IMR-90 (cell line): ENCODE results near the gene ASS1. TPM values are rescaled to one million over a fixed set of nuclear protein-coding genes. Genes with fewer than 3 reads are reported as not detected.

ENCODE experiments used
- ATAC-seq: fragments of 200-7000 bp; cut with Tn5 transposase; 2 replicates; pipeline ENCODE4 v1.9.1; 2020; ENCODE audit warnings: low read depth, mild to moderate bottlenecking, moderate library complexity
- BruUV-seq: library from RNA; stranded (reverse); fragments of 400-500 nt; replicated peaks from 2 replicates; lab custom pipeline; 2021; lab: Mats Ljungman, UMichigan
- CTCF ChIA-PET: fragments of 300-600 bp; formaldehyde crosslinking; extraction: SDS; loops from one replicate; lab custom pipeline; 2021; ENCODE audit warnings: antibody characterized with exemption; lab: Yijun Ruan, JAX
- POLR2A ChIA-PET: fragments of 300-600 bp; sonication (Branson Sonifier 250); formaldehyde crosslinking; loops from one replicate; lab custom pipeline; 2022; ENCODE audit warnings: antibody characterized with exemption; ENCODE audit not compliant: unreplicated experiment; lab: Charles Lee
- DNase-seq: peaks from one replicate; pipeline ENCODE4 v3.0.0; 2013
- H2AFZ ChIP-seq: replicated peaks from 2 replicates; pipeline ENCODE3; 2013; ENCODE audit warnings: low read length, mild to moderate bottlenecking; ENCODE audit not compliant: poor library complexity
- H2AK5ac ChIP-seq: 2 replicates; pipeline ENCODE4 v1.6.1; 2013; ENCODE audit warnings: low read depth, low read length, inconsistent platforms
- H2AK9ac ChIP-seq: replicated peaks from 2 replicates; pipeline ENCODE3; 2013; ENCODE audit warnings: mild to moderate bottlenecking, low read depth, low read length, moderate library complexity; ENCODE audit not compliant: poor library complexity
- H2BK120ac ChIP-seq: 2 replicates; pipeline ENCODE4 v1.6.1; 2013; ENCODE audit warnings: low read depth, low read length, inconsistent platforms
- H2BK15ac ChIP-seq: 3 replicates; pipeline ENCODE4 v1.6.1; 2013; ENCODE audit warnings: low read depth, low read length, inconsistent platforms
- H2BK20ac ChIP-seq: 2 replicates; pipeline ENCODE4 v1.6.1; 2013; ENCODE audit warnings: low read depth, mild to moderate bottlenecking, inconsistent platforms, low read length, moderate library complexity
- H2BK5ac ChIP-seq: 2 replicates; pipeline ENCODE4 v1.6.1; 2013; ENCODE audit warnings: mild to moderate bottlenecking, low read depth, low read length, inconsistent platforms; ENCODE audit not compliant: poor library complexity, severe bottlenecking
- H3K14ac ChIP-seq: replicated peaks from 2 replicates; pipeline ENCODE4 v1.6.1; 2013; ENCODE audit warnings: low read depth, low read length, inconsistent platforms
- H3K18ac ChIP-seq: 2 replicates; pipeline ENCODE4 v1.6.1; 2013; ENCODE audit warnings: low read depth, low read length, control low read depth
- H3K23ac ChIP-seq: 2 replicates; pipeline ENCODE4 v1.6.1; 2013; ENCODE audit warnings: low read depth, low read length, inconsistent platforms
- H3K27ac ChIP-seq: 2 replicates; pipeline ENCODE4 v1.5.1; 2013; ENCODE audit warnings: mild to moderate bottlenecking, control low read depth, low read length; ENCODE audit not compliant: insufficient read depth
- H3K27me3 ChIP-seq: 2 replicates; pipeline ENCODE4 v1.6.1; 2013; ENCODE audit warnings: low read length; ENCODE audit not compliant: control insufficient read depth, insufficient read depth
- H3K36me3 ChIP-seq: 2 replicates; pipeline ENCODE4 v1.6.1; 2013; ENCODE audit warnings: low read length, mixed read lengths; ENCODE audit not compliant: control insufficient read depth, insufficient read depth
- H3K4ac ChIP-seq: 2 replicates; pipeline ENCODE4 v1.6.1; 2013; ENCODE audit warnings: low read depth, low read length, inconsistent platforms
- H3K4me1 ChIP-seq: 2 replicates; pipeline ENCODE4 v1.6.1; 2013; ENCODE audit warnings: low read length, mixed read lengths; ENCODE audit not compliant: control insufficient read depth, insufficient read depth
- H3K4me2 ChIP-seq: 2 replicates; pipeline ENCODE4 v1.6.1; 2013; ENCODE audit warnings: low read depth, mild to moderate bottlenecking, control low read depth, low read length, moderate library complexity
- H3K4me3 ChIP-seq: 2 replicates; pipeline ENCODE4 v1.5.1; 2013; ENCODE audit warnings: low read depth, mild to moderate bottlenecking, control low read depth, low read length, moderate library complexity; ENCODE audit not compliant: insufficient read depth
- H3K56ac ChIP-seq: 2 replicates; pipeline ENCODE4 v1.6.1; 2013; ENCODE audit warnings: low read length, inconsistent platforms; ENCODE audit not compliant: insufficient read depth; ENCODE audit errors: extremely low read depth
- H3K79me1 ChIP-seq, 2 experiments: 2 replicates each; pipeline ENCODE4 v1.6.1; 2013; ENCODE audit warnings: low read length in 2 of 2, inconsistent platforms in 1 of 2, low read depth in 1 of 2
- H3K9ac ChIP-seq: 2 replicates; pipeline ENCODE4 v1.6.1; 2013; ENCODE audit warnings: low read depth, low read length, control low read depth
- H3K9me1 ChIP-seq: 2 replicates; pipeline ENCODE4 v1.6.1; 2013; ENCODE audit warnings: low read length, inconsistent platforms; ENCODE audit not compliant: insufficient read depth
- H3K9me3 ChIP-seq: 2 replicates; pipeline ENCODE4 v1.6.1; 2013; ENCODE audit warnings: low read length; ENCODE audit not compliant: control insufficient read depth, insufficient read depth
- H4K20me1 ChIP-seq: 2 replicates; pipeline ENCODE4 v1.6.1; 2013; ENCODE audit warnings: low read length, inconsistent platforms; ENCODE audit not compliant: insufficient read depth
- H4K5ac ChIP-seq: 2 replicates; pipeline ENCODE4 v1.6.1; 2013; ENCODE audit warnings: mild to moderate bottlenecking, low read depth, low read length, control low read depth
- H4K8ac ChIP-seq, 2 experiments: 2 replicates each; pipeline ENCODE4 v1.6.1; 2013; ENCODE audit warnings: low read depth in 2 of 2, low read length in 2 of 2, control low read depth in 1 of 2, inconsistent platforms in 1 of 2
- H4K91ac ChIP-seq: 2 replicates; pipeline ENCODE4 v1.6.1; 2013; ENCODE audit warnings: low read depth, low read length, inconsistent platforms; ENCODE audit not compliant: insufficient read depth
- BHLHE40 ChIP-seq: fragments of 150-350 bp; IDR thresholded peaks from 2 replicates; pipeline ENCODE4 v1.6.1; 2016; ENCODE audit warnings: mild to moderate bottlenecking, low read depth, low read length
- CEBPB ChIP-seq: IDR thresholded peaks from 2 replicates; pipeline ENCODE4 v1.6.1; 2012; ENCODE audit warnings: low read depth, low read length, improper control_type of control experiment
- CHD1 ChIP-seq: IDR thresholded peaks from 2 replicates; pipeline ENCODE4 v1.6.1; 2012; ENCODE audit warnings: low read depth, low read length, improper control_type of control experiment
- FOS ChIP-seq: fragments of 150-350 bp; IDR thresholded peaks from 2 replicates; pipeline ENCODE4 v1.6.1; 2016; ENCODE audit warnings: low read depth, low read length
- MAFK ChIP-seq: IDR thresholded peaks from 2 replicates; pipeline ENCODE4 v1.6.1; 2012; ENCODE audit warnings: low read depth, low read length, improper control_type of control experiment
- MAZ ChIP-seq: IDR thresholded peaks from 2 replicates; pipeline ENCODE4 v1.6.1; 2012; ENCODE audit warnings: low read depth, mild to moderate bottlenecking, low read length, improper control_type of control experiment, moderate library complexity, borderline replicate concordance
- MXI1 ChIP-seq: IDR thresholded peaks from 2 replicates; pipeline ENCODE4 v1.6.1; 2012; ENCODE audit warnings: low read depth, mild to moderate bottlenecking, low read length, moderate library complexity, borderline replicate concordance
- NFE2L2 ChIP-seq: fragments of 150-350 bp; IDR thresholded peaks from 2 replicates; pipeline ENCODE4 v1.6.1; 2016; ENCODE audit warnings: low read depth, mild to moderate bottlenecking, low read length
- POLR2A ChIP-seq: IDR thresholded peaks from 2 replicates; pipeline ENCODE4 v1.6.1; 2012; ENCODE audit warnings: mild to moderate bottlenecking, low read depth, low read length
- RAD21 ChIP-seq: IDR thresholded peaks from 2 replicates; pipeline ENCODE4 v1.6.1; 2012; ENCODE audit warnings: low read length, improper control_type of control experiment
- RCOR1 ChIP-seq: IDR thresholded peaks from 2 replicates; pipeline ENCODE4 v1.6.1; 2012; ENCODE audit warnings: mild to moderate bottlenecking, low read length, improper control_type of control experiment; ENCODE audit not compliant: insufficient replicate concordance
- RFX5 ChIP-seq: IDR thresholded peaks from 2 replicates; pipeline ENCODE4 v1.8.0; 2012; ENCODE audit warnings: low read depth, mild to moderate bottlenecking, low read length, moderate library complexity
- SMC3 ChIP-seq: fragments of 150-350 bp; IDR thresholded peaks from 2 replicates; pipeline ENCODE4 v1.6.1; 2016; ENCODE audit warnings: low read depth, mild to moderate bottlenecking, antibody characterized with exemption, low read length, moderate library complexity
- whole genome bisulfite sequencing, 2 experiments: methylation state at CpG; one replicate each; pipeline versions ENCODE4 v1.1.5 to v1.1.7; 2013; ENCODE audit warnings: missing lambda C conversion rate in 2 of 2; ENCODE audit not compliant: insufficient read length in 1 of 2; ENCODE audit errors: extremely low coverage in 2 of 2; 5-methylcytosine and 5-hydroxymethylcytosine counted together
- dilution Hi-C: fragments of 300-500 bp; cut with HindIII; formaldehyde crosslinking; loops from one replicate; pipeline ENCODE4 v1.14.3; 2018; ENCODE audit warnings: low sequenced_read_pairs; ENCODE audit not compliant: unreplicated experiment
- in situ Hi-C: fragments of 300-500 bp; cut with MboI; formaldehyde crosslinking; loops from 3 replicates; pipeline ENCODE4 v1.14.3; 2019; ENCODE audit warnings: low sequenced_read_pairs, inconsistent platforms, mixed read lengths
- intact Hi-C: fragments of 100-400 bp; cut with micrococcal nuclease; formaldehyde crosslinking; loops from 2 replicates; pipeline ENCODE4 v1.10.0; 2022
- polyA plus RNA-seq, 3 experiments: library from polyadenylated mRNA; depleted of rRNA; stranded (reverse); fragments of >200 nt; gene quantifications; 2 replicates each; pipeline ENCODE4 v1.2.3, GENCODE V29; 2012; ENCODE audit warnings: low replicate concordance in 1 of 3
- total RNA-seq: library from RNA; depleted of rRNA; stranded (reverse); fragments of >200 nt; gene quantifications from 2 replicates; pipeline ENCODE4 v1.2.3, GENCODE V29; 2012
- TF ChIP-seq, protein P1 (sequence below): fragments of 150-350 bp; IDR thresholded peaks from 2 replicates; pipeline ENCODE4 v1.6.1; 2016; ENCODE audit warnings: low read depth, mild to moderate bottlenecking, low read length, moderate library complexity, borderline replicate concordance
- TF ChIP-seq, protein P2 (sequence below): fragments of 150-350 bp; IDR thresholded peaks from 2 replicates; pipeline ENCODE4 v1.6.1; 2017; ENCODE audit warnings: mild to moderate bottlenecking, antibody characterized with exemption, low read length, low read depth
- TF ChIP-seq, protein P3 (sequence below): conservative IDR thresholded peaks from 2 replicates; pipeline ENCODE4 v1.5.1; 2012; ENCODE audit warnings: mild to moderate bottlenecking, low read depth, low read length, improper control_type of control experiment

The ASS1 gene
- total and polyA plus RNA-seq, 2 of the 4 experiments (the other 2 are of a cell fraction): 39.6 to 41.9 TPM

DNA sequence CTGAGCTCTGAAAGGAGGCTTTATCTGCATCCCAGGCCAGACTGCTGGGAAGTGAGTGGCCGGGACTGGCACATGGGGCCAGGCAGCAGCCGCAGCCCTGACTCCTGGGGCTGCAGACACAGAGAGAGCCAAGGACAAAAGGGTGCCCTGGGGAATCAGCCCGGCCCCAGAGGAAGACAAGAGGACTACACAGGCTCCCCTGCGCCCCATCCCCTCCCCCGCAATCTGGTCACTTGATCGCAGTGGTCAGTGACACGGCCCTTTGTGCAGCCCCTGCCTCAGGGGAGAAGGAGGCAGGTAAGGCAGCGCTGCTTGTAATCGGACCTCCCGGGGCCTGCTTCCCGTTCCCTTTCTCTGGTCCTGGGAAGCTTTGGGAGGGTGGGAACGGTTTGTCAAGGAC, 79.2 kb downstream of the ASS1 start:
- H2AK9ac ChIP-seq: no peak overlapping the region
- dilution Hi-C loops (no loop called here), intact Hi-C loops (no loop called here), in situ Hi-C loops (no loop called here)
- H3K36me3 ChIP-seq: no peaks in the 10 kb centered on the region
- no peak overlapping the region for H3K23ac ChIP-seq
- H3K14ac ChIP-seq: no peak overlapping the region
- no peak overlapping the region for H3K56ac ChIP-seq
- H3K27me3 ChIP-seq: peaks cover 53% of the 10 kb centered on the region
- no peaks in the 10 kb centered on the region for H4K20me1 ChIP-seq
- TF ChIP-seq, protein P1, sequence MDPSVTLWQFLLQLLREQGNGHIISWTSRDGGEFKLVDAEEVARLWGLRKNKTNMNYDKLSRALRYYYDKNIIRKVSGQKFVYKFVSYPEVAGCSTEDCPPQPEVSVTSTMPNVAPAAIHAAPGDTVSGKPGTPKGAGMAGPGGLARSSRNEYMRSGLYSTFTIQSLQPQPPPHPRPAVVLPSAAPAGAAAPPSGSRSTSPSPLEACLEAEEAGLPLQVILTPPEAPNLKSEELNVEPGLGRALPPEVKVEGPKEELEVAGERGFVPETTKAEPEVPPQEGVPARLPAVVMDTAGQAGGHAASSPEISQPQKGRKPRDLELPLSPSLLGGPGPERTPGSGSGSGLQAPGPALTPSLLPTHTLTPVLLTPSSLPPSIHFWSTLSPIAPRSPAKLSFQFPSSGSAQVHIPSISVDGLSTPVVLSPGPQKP: no peak
- no peak for TF ChIP-seq NFE2L2
- TF ChIP-seq MXI1: no peak
- TF ChIP-seq MAZ: no peak
- TF ChIP-seq RCOR1: no peak
- no peak for TF ChIP-seq FOS
- TF ChIP-seq MAFK: no peak
- TF ChIP-seq RAD21: no peak
- no peak for TF ChIP-seq SMC3
- TF ChIP-seq, protein P2, sequence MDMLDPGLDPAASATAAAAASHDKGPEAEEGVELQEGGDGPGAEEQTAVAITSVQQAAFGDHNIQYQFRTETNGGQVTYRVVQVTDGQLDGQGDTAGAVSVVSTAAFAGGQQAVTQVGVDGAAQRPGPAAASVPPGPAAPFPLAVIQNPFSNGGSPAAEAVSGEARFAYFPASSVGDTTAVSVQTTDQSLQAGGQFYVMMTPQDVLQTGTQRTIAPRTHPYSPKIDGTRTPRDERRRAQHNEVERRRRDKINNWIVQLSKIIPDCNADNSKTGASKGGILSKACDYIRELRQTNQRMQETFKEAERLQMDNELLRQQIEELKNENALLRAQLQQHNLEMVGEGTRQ: no peak
- no peak for TF ChIP-seq RFX5
- no peak for TF ChIP-seq BHLHE40
- no peak for TF ChIP-seq CEBPB
- no peak for TF ChIP-seq POLR2A
- TF ChIP-seq CHD1: no peak
- TF ChIP-seq, protein P3, sequence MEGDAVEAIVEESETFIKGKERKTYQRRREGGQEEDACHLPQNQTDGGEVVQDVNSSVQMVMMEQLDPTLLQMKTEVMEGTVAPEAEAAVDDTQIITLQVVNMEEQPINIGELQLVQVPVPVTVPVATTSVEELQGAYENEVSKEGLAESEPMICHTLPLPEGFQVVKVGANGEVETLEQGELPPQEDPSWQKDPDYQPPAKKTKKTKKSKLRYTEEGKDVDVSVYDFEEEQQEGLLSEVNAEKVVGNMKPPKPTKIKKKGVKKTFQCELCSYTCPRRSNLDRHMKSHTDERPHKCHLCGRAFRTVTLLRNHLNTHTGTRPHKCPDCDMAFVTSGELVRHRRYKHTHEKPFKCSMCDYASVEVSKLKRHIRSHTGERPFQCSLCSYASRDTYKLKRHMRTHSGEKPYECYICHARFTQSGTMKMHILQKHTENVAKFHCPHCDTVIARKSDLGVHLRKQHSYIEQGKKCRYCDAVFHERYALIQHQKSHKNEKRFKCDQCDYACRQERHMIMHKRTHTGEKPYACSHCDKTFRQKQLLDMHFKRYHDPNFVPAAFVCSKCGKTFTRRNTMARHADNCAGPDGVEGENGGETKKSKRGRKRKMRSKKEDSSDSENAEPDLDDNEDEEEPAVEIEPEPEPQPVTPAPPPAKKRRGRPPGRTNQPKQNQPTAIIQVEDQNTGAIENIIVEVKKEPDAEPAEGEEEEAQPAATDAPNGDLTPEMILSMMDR: no peak
- H3K27ac ChIP-seq: no peak overlapping the region
- H3K4me1 ChIP-seq: no peaks in the 10 kb centered on the region
- H4K91ac ChIP-seq: no peak overlapping the region
- H3K18ac ChIP-seq: no peak overlapping the region
- no peaks in the 10 kb centered on the region for H3K79me1 ChIP-seq
- no peak overlapping the region for H3K4me2 ChIP-seq
- H3K4me3 ChIP-seq: no peak overlapping the region
- ChIA-PET CTCF (no interaction called here), POLR2A (no interaction called here)
- no peak for DNase-seq
- no peaks in the 10 kb centered on the region for H3K9me1 ChIP-seq
- WGBS, 2 experiments: no CpG with 5 or more reads among the region's 12 CpGs
- H2BK20ac ChIP-seq: no peak overlapping the region
- no TSS peak for BruUV-seq
- H3K4ac ChIP-seq: no peak overlapping the region
- H3K9me3 ChIP-seq: no peaks in the 10 kb centered on the region
- H2BK120ac ChIP-seq: no peak overlapping the region
- H3K9ac ChIP-seq: no peak overlapping the region
- H2BK15ac ChIP-seq: no peak overlapping the region
- no peak overlapping the region for H4K8ac ChIP-seq
- H2AFZ ChIP-seq: no peak overlapping the region
- H2BK5ac ChIP-seq: no peak overlapping the region
- no peak overlapping the region for H4K5ac ChIP-seq
- ATAC-seq: no peak
- no peak overlapping the region for H2AK5ac ChIP-seq
